Measurements from ENCODE around the gene OSER1. TPM values are rescaled to one million over a fixed set of nuclear protein-coding genes. Genes with fewer than 3 reads are reported as not detected.

OSER1 gene
- total RNA-seq, 6 experiments from 2014 or later: 13.0 to 20.4 (median 17.3) TPM

- WGBS (ENCODE audit: insufficient coverage, low coverage, low lambda C conversion rate, missing lambda C conversion rate): 91% methylated on average over 2 of the region's 2 CpGs
Observed at GRCh38 chr20:44203161-44203560, 7.4 kb downstream of the OSER1 start.

GRCh38 chr20:44200983-44201382 lies 9.6 kb downstream of the OSER1 start:
- H3K4me3 ChIP-seq: no peak overlapping the region
- no peak for DNase-seq
- H3K27me3 ChIP-seq: no peaks in the 10 kb centered on the region
- peaks cover 0 to under 1% (median 0%) of the 10 kb centered on the region in 4 donors for H3K4me1 ChIP-seq
- no peak overlapping the region for H3K27ac ChIP-seq
- H3K9me3 ChIP-seq: no peaks in the 10 kb centered on the region
- TF ChIP-seq POLR2A (IDR thresholded peaks at IDR 0.05) (no peak), CTCF (IDR thresholded peaks at IDR 0.05) (no peak)
- H3K36me3 ChIP-seq: peaks cover 0 to 80% (median 42%) of the 10 kb centered on the region in 4 donors
- WGBS (ENCODE audit: insufficient coverage, low coverage, low lambda C conversion rate, missing lambda C conversion rate): 89% methylated on average over 2 of the region's 2 CpGs
- ATAC-seq: no peak
- intact Hi-C loops (cut with DNase I): no loop called here

More at GRCh38 chr20:44203161-44203560, 7.4 kb downstream of the OSER1 start:
- H3K27ac ChIP-seq: no peak overlapping the region
- H3K4me1 ChIP-seq: peaks cover 0 to 21% (median 6%) of the 10 kb centered on the region in 4 donors
- TF ChIP-seq POLR2A (IDR thresholded peaks at IDR 0.05) (no peak), CTCF (IDR thresholded peaks at IDR 0.05) (no peak)
- H3K36me3 ChIP-seq: peaks cover 0 to 59% (median 27%) of the 10 kb centered on the region in 4 donors
- DNase-seq: no peak
- no peaks in the 10 kb centered on the region for H3K27me3 ChIP-seq
- no peaks in the 10 kb centered on the region for H3K9me3 ChIP-seq
- no peak for ATAC-seq
- intact Hi-C loops (cut with DNase I): no loop called here
- no peak overlapping the region for H3K4me3 ChIP-seq

GRCh38 chr20:44200371-44200770 lies 10.2 kb downstream of the OSER1 start:
- intact Hi-C loops (cut with DNase I): no loop called here
- no peak for TF ChIP-seq POLR2A (IDR thresholded peaks at IDR 0.05)
- no peak for TF ChIP-seq CTCF (IDR thresholded peaks at IDR 0.05)
- Histone ChIP-seq H3K27ac (no peak overlapping the region), H3K36me3 (peaks cover 0 to 80% (median 42%) of the 10 kb centered on the region in 4 donors), H3K4me3 (no peak overlapping the region), H3K9me3 (no peaks in the 10 kb centered on the region), H3K4me1 (no peaks in the 10 kb centered on the region), H3K27me3 (no peaks in the 10 kb centered on the region)
- 88% methylated on average over 4 of the region's 4 CpGs for WGBS (ENCODE audit: insufficient coverage, low coverage, low lambda C conversion rate, missing lambda C conversion rate)
- no peak for ATAC-seq
- DNase-seq: no peak

GRCh38 chr20:44199877-44200276 lies 10.7 kb downstream of the OSER1 start:
- TF ChIP-seq CTCF (IDR thresholded peaks at IDR 0.05) (no peak), POLR2A (IDR thresholded peaks at IDR 0.05) (no peak)
- intact Hi-C loops (cut with DNase I): no loop called here
- Histone ChIP-seq H3K27ac (no peak overlapping the region), H3K9me3 (no peaks in the 10 kb centered on the region), H3K36me3 (peaks cover 0 to 75% (median 42%) of the 10 kb centered on the region in 4 donors), H3K4me1 (no peaks in the 10 kb centered on the region), H3K27me3 (no peaks in the 10 kb centered on the region), H3K4me3 (no peak overlapping the region)
- ATAC-seq (no peak), DNase-seq (no peak)
- 100% methylated on average over 1 of the region's 4 CpGs for WGBS (ENCODE audit: insufficient coverage, low coverage, low lambda C conversion rate, missing lambda C conversion rate)

- ATAC-seq (no peak), DNase-seq (no peak)
- WGBS (ENCODE audit: insufficient coverage, low coverage, low lambda C conversion rate, missing lambda C conversion rate): 79% methylated on average over 3 of the region's 4 CpGs
- Histone ChIP-seq H3K27ac (no peak overlapping the region), H3K4me1 (no peaks in the 10 kb centered on the region), H3K36me3 (peaks cover 0 to 74% (median 42%) of the 10 kb centered on the region in 4 donors), H3K9me3 (no peaks in the 10 kb centered on the region), H3K4me3 (no peak overlapping the region), H3K27me3 (no peaks in the 10 kb centered on the region)
- intact Hi-C loops (cut with DNase I): no loop called here
- TF ChIP-seq CTCF (IDR thresholded peaks at IDR 0.05) (no peak), POLR2A (IDR thresholded peaks at IDR 0.05) (no peak)
Observed at GRCh38 chr20:44198872-44199271, 11.7 kb downstream of the OSER1 start.

Data from right lobe of liver (tissue), 6 donors.